ENCODE data around the gene NAP1L4. TPM values are rescaled to one million over a fixed set of nuclear protein-coding genes. Genes with fewer than 3 reads are reported as not detected.

Gene NAP1L4
- total RNA-seq, 1 experiment from 2014 or later: 184 TPM

DNA sequence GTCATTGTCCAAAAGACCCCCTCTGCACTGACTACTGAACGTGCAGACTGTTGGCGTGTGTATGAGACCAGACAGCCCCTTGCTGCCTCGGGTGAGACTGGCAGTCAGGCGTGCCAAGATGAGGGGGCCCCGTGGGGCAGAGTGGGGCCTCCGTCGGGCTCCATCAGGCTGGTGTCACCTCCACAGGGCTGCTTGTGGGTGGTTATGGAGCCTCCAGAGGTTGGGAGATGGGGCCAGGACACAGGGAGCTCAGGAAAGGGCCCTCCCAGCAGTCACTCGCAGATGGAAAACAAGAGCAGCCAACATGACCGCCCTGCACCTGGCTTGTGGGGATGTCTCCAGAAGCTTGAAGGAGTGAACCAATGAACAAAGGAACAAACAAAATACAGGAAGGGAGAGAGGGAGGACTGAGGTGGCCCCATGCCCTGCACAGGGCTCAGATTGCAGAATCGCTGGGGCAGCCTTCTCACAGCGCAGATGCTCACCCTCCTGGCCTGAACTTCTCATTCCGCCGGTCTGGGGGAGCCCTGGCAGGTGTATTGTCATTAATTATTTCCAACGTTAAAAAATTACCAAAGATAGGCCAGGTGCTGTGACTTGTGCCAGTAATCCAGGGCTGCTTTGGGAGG, 57.4 kb downstream of the NAP1L4 start:
- ChIA-PET CTCF (no interaction called here), POLR2A (ENCODE audit: low non-redundant PET) (no interaction called here)
- Histone ChIP-seq H3K27ac (ENCODE audit: low read depth, low read length, poor library complexity, severe bottlenecking) (no peak overlapping the region), H3K9me3 (ENCODE audit: low read depth, low read length, poor library complexity, severe bottlenecking) (peaks cover 14% of the 10 kb centered on the region), H3K4me1 (ENCODE audit: insufficient read depth, low read length, poor library complexity, severe bottlenecking) (peaks cover 7% of the 10 kb centered on the region), H3K36me3 (ENCODE audit: insufficient read depth, low read length, poor library complexity, severe bottlenecking) (no peaks in the 10 kb centered on the region), H3K4me3 (ENCODE audit: low read depth, low read length, poor library complexity, severe bottlenecking) (no peak overlapping the region), H3K27me3 (replicated peaks; ENCODE audit: insufficient read depth, low read depth, low read length, poor library complexity) (no peaks in the 10 kb centered on the region)
- intact Hi-C loops (cut with micrococcal nuclease; ENCODE audit: unreplicated experiment): no loop called here
- DNase-seq (ENCODE audit: low spot score): no peak
- no TSS peak for BruUV-seq (replicated peaks)
- TF ChIP-seq EZH2 (IDR thresholded peaks at IDR 0.05; ENCODE audit: borderline replicate concordance, low read depth, low read length, poor library complexity, severe bottlenecking): no peak
- TF ChIP-seq, protein P1, sequence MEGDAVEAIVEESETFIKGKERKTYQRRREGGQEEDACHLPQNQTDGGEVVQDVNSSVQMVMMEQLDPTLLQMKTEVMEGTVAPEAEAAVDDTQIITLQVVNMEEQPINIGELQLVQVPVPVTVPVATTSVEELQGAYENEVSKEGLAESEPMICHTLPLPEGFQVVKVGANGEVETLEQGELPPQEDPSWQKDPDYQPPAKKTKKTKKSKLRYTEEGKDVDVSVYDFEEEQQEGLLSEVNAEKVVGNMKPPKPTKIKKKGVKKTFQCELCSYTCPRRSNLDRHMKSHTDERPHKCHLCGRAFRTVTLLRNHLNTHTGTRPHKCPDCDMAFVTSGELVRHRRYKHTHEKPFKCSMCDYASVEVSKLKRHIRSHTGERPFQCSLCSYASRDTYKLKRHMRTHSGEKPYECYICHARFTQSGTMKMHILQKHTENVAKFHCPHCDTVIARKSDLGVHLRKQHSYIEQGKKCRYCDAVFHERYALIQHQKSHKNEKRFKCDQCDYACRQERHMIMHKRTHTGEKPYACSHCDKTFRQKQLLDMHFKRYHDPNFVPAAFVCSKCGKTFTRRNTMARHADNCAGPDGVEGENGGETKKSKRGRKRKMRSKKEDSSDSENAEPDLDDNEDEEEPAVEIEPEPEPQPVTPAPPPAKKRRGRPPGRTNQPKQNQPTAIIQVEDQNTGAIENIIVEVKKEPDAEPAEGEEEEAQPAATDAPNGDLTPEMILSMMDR (conservative IDR thresholded peaks at IDR 0.05; ENCODE audit: low read depth, low read length): no peak

DNA sequence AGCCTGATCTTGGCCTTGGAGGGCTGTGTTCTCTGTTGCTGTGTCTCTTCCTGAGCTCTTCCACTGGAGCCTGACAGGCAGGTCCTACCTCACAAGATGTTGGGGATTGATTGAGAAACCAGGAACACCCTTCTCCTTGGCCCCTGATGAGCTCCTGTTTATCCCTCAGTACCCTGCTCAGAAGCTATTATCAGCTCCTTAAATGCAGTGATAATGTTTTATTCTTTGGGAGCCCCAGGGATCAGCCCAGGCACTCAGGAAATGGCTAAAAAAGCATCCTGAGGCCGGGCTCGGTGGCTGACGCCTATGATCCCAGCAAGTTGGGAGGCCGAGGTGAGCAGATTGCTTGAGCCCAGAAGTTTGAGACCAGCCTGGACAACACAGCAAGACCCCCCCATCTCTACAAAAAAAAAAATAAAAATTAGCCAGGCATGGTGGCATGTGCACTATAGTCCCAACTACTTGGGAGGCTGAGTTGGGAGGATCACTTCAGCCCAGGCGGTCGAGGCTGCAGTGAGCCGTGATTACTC, 58.0 kb downstream of the NAP1L4 start:
- no peak overlapping the region for H3K4me3 ChIP-seq (ENCODE audit: low read depth, low read length, poor library complexity, severe bottlenecking)
- intact Hi-C loops (cut with micrococcal nuclease; ENCODE audit: unreplicated experiment): no loop called here
- CTCF ChIA-PET: no interaction called here

DNA sequence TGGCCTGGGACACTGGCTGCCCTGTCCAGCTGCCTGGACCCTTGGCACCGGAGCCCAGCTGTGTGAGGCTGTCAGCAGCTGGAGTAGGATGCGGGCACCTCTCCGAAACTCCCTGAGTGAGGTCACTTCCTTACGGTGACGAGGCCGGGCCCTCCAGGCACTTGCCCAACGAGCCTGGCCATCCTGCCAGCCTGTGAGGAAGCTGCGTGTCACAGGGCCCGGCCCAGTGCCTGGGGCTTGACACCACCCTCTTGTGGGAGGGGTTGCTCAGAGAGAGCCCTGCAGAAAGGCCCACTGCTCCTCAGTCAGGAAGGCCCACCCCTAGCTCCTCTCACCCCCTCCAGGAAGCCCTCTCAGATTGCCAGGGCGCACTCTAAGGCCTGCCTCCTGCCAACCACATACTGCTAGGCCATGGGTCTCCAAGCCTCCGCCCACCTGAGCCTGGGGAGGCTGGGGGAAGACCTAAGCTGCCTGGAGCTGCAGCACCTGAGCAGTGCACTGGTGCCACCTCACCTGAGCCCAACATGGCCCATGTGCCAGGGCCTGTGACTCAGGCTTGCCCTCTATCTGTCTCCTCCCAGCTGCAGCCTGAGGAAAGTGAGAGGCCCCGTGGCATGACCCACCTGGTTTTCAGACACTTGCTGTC, 58.6 kb downstream of the NAP1L4 start:
- H3K27ac ChIP-seq (ENCODE audit: low read depth, low read length, poor library complexity, severe bottlenecking): no peak overlapping the region
- TF ChIP-seq, protein P1 (conservative IDR thresholded peaks at IDR 0.05; ENCODE audit: low read depth, low read length): no peak
- no peak overlapping the region for H3K4me3 ChIP-seq (ENCODE audit: low read depth, low read length, poor library complexity, severe bottlenecking)
- POLR2A ChIA-PET (ENCODE audit: low non-redundant PET): no interaction called here
- peaks cover 13% of the 10 kb centered on the region for H3K4me1 ChIP-seq (ENCODE audit: insufficient read depth, low read length, poor library complexity, severe bottlenecking)
- peaks cover 8% of the 10 kb centered on the region for H3K9me3 ChIP-seq (ENCODE audit: low read depth, low read length, poor library complexity, severe bottlenecking)
- no peaks in the 10 kb centered on the region for H3K36me3 ChIP-seq (ENCODE audit: insufficient read depth, low read length, poor library complexity, severe bottlenecking)
- peak; percentile 47 for DNase-seq (ENCODE audit: low spot score)
- BruUV-seq (replicated peaks): no TSS peak
- CTCF ChIA-PET: no interaction called here
- intact Hi-C loops (cut with micrococcal nuclease; ENCODE audit: unreplicated experiment): no loop called here
- no peaks in the 10 kb centered on the region for H3K27me3 ChIP-seq (replicated peaks; ENCODE audit: insufficient read depth, low read depth, low read length, poor library complexity)

More for the DNA sequence above, 58.0 kb downstream of the NAP1L4 start:
- DNase-seq (ENCODE audit: low spot score): no peak
- TF ChIP-seq, protein P1 (conservative IDR thresholded peaks at IDR 0.05; ENCODE audit: low read depth, low read length): no peak
- TF ChIP-seq EZH2 (IDR thresholded peaks at IDR 0.05; ENCODE audit: borderline replicate concordance, low read depth, low read length, poor library complexity, severe bottlenecking): no peak
- Histone ChIP-seq H3K36me3 (ENCODE audit: insufficient read depth, low read length, poor library complexity, severe bottlenecking) (no peaks in the 10 kb centered on the region), H3K4me1 (ENCODE audit: insufficient read depth, low read length, poor library complexity, severe bottlenecking) (peaks cover 10% of the 10 kb centered on the region), H3K27ac (ENCODE audit: low read depth, low read length, poor library complexity, severe bottlenecking) (no peak overlapping the region), H3K9me3 (ENCODE audit: low read depth, low read length, poor library complexity, severe bottlenecking) (peaks cover 13% of the 10 kb centered on the region), H3K27me3 (replicated peaks; ENCODE audit: insufficient read depth, low read depth, low read length, poor library complexity) (no peaks in the 10 kb centered on the region)
- BruUV-seq (replicated peaks): no TSS peak
- POLR2A ChIA-PET (ENCODE audit: low non-redundant PET): no interaction called here
